ENCODE measurements around the gene ARHGEF33.

ARHGEF33 gene

DNA sequence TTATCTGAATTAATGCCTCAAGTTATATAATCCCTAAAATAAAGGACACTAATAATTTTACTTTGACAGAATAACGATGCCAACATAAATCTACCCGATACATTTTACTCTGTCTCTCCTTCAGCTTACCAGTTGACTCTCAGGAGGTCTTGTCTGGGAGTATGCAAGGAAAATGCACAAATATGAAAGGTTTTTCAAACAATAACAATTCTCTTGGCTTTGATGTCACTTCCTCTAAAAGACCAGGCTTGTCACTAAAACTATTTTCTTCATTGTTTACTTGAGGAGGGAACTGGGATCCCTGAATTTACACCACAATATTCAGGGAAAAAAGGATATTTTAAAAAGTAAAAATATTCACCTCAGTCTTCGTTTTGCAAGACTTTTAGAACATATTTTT, 134.0 kb downstream of the ARHGEF33 start:
- DNase-seq, result no peak

DNA sequence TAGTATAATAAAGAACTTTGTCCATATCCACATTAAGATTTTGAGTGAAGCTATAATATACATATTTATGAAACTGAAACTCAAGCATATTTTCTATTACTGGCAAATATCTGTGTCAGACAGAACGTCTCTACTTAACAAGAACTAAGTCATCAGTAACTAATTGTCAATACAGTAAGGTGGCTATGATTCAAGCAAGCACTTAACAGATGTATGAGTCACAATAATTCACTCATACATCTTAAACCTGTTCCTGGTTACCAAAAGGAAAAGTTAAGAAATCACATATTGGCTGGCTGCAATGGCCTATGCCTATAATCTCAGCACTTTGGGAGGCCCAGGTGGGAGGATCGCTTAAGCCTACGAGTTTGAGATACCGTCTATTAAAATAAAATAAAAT, 135.2 kb downstream of the ARHGEF33 start:
- DNase-seq, result no peak

Measured in CD4-positive, alpha-beta T cell treated with Interleukin-4 for 4 hours (primary cell).